Measurements from ENCODE around the gene CHFR.

- TF ChIP-seq CTCF (conservative IDR thresholded peaks at IDR 0.05; ENCODE audit: low read depth, low read length) (no peak), SMC3 (IDR thresholded peaks at IDR 0.05; ENCODE audit: low read depth, low read length) (no peak), CEBPB (IDR thresholded peaks at IDR 0.05; ENCODE audit: low read depth, low read length) (no peak), POLR2A (IDR thresholded peaks at IDR 0.05; ENCODE audit: low read depth, low read length) (no peak), MXI1 (IDR thresholded peaks at IDR 0.05; ENCODE audit: borderline replicate concordance, low read depth, low read length) (no peak), BHLHE40 (IDR thresholded peaks at IDR 0.05; ENCODE audit: low read depth, low read length) (no peak), CHD1 (IDR thresholded peaks at IDR 0.05; ENCODE audit: low read depth, low read length) (no peak), MAZ (IDR thresholded peaks at IDR 0.05; ENCODE audit: borderline replicate concordance, low read depth, low read length) (no peak), RAD21 (IDR thresholded peaks at IDR 0.05; ENCODE audit: low read length) (no peak)
These were observed 62.3 kb downstream of the CHFR start for GRCh38 chr12:132825089-132825488.
